Lower leg skin (tissue), 3 donors: ENCODE data around the gene ESF1.

Source experiments
- POLR2A ChIP-seq, 2 donors: fragments of 450-650 bp; IDR thresholded peaks; one replicate each; pipeline ENCODE4 v1.6.1; 2016 to 2017; ENCODE audit warnings: antibody characterized with exemption in 2 of 2, mild to moderate bottlenecking in 1 of 2, moderate library complexity in 1 of 2
- TF ChIP-seq, protein P1 (sequence below), 3 donors: fragments of 450-650 bp; IDR thresholded peaks; one replicate each; pipeline ENCODE4 v1.5.1; 2016; ENCODE audit warnings: antibody characterized with exemption in 3 of 3, mild to moderate bottlenecking in 3 of 3, moderate library complexity in 2 of 3

DNA sequence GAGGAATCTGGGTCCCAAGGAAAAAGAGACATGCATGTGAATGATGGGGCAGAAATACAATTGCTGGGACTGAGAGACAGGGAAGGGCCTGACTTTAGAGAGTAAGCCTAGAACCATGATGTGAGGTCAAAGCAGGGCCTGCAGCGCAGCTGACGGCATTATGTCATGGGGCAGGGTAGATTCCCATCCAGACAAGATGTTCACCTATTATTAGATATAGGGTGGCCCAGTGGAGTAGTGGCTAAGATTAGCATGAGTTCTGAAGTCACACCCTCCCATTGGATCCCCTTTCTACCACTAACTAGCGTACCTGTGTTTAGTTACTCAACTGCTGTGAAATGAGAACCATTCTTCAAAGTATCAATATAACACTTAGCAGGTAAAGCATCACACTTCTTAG, 39.7 kb upstream of the ESF1 start:
- TF ChIP-seq, protein P1, sequence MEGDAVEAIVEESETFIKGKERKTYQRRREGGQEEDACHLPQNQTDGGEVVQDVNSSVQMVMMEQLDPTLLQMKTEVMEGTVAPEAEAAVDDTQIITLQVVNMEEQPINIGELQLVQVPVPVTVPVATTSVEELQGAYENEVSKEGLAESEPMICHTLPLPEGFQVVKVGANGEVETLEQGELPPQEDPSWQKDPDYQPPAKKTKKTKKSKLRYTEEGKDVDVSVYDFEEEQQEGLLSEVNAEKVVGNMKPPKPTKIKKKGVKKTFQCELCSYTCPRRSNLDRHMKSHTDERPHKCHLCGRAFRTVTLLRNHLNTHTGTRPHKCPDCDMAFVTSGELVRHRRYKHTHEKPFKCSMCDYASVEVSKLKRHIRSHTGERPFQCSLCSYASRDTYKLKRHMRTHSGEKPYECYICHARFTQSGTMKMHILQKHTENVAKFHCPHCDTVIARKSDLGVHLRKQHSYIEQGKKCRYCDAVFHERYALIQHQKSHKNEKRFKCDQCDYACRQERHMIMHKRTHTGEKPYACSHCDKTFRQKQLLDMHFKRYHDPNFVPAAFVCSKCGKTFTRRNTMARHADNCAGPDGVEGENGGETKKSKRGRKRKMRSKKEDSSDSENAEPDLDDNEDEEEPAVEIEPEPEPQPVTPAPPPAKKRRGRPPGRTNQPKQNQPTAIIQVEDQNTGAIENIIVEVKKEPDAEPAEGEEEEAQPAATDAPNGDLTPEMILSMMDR (IDR thresholded peaks at IDR 0.05), result no peak
- TF ChIP-seq POLR2A (IDR thresholded peaks at IDR 0.05), result no peak
